ENCODE results near the gene MRLN. TPM values are rescaled to one million over a fixed set of nuclear protein-coding genes. Genes with fewer than 3 reads are reported as not detected.

The MRLN gene
- total and polyA plus RNA-seq, 10 donors, result not detected

- Histone ChIP-seq H3K4me1 (peaks cover 0 to 5% (median 0%) of the 10 kb centered on the region in 6 donors), H3K4me3 (no peak overlapping the region), H3K9me3 (no peaks in the 10 kb centered on the region), H3K27ac (peak overlapping the region in 4 of 8 donors; percentile 2 to 31 (median 16)), H3K27me3 (replicated peaks in 1 of 7) (no peaks in the 10 kb centered on the region), H3K36me3 (no peaks in the 10 kb centered on the region)
- WGBS, 5 donors, result 74 to 83% (median 76%) methylated on average over 2 of the region's 2 CpGs
- intact Hi-C loops (cut with DNase I; ENCODE audit: low total_unique reads), result no loop called here
- no peak for DNase-seq
- no peak for TF ChIP-seq CTCF (IDR thresholded peaks at IDR 0.05 in 8 of 11, conservative IDR thresholded peaks at IDR 0.05 in 3 of 11)
- no peak for TF ChIP-seq POLR2A (IDR thresholded peaks at IDR 0.05)
- no peak for TF ChIP-seq POLR2AphosphoS5 (IDR thresholded peaks at IDR 0.05)
Observed at GRCh38 chr10:59692113-59692512, 61.1 kb downstream of the MRLN start.

DNA sequence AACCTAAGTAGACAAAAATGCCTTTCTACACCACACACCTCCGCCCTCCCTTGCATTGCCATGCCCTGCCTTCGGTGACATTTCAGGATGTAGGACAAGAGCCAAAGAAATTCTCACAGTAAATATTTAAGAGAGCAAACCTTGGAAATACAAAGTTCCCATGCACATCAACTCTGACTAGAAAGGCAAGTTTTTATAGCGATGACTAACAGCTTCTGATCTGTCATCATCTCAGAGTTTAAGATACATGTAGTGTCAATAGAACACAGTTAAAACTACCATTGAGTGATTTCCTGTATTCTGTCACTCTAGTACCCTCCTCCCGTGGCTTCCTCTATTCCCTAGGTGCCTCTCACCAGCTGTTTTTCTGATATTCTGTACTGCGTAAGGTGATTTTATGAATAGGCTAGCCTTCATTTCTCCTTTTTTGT lies 64.3 kb downstream of the MRLN start:
- WGBS, 5 donors, result 49 to 66% (median 58%) methylated on average over 5 of the region's 5 CpGs
- no peaks in the 10 kb centered on the region for H3K9me3 ChIP-seq
- intact Hi-C loops (cut with DNase I; ENCODE audit: low total_unique reads), result no loop called here
- H3K27me3 ChIP-seq (replicated peaks in 1 of 7), result no peaks in the 10 kb centered on the region
- H3K4me1 ChIP-seq, result peaks cover 0 to 5% (median 0%) of the 10 kb centered on the region in 6 donors
- no peak for DNase-seq
- no peaks in the 10 kb centered on the region for H3K36me3 ChIP-seq
- H3K27ac ChIP-seq, result peak overlapping the region in 1 of 8 donors; percentile 41
- TF ChIP-seq POLR2A (IDR thresholded peaks at IDR 0.05) (no peak), POLR2AphosphoS5 (IDR thresholded peaks at IDR 0.05) (no peak), CTCF (IDR thresholded peaks at IDR 0.05 in 8 of 11, conservative IDR thresholded peaks at IDR 0.05 in 3 of 11) (no peak)
- H3K4me3 ChIP-seq, result no peak overlapping the region

- 86 to 100% (median 95%) methylated on average over 1 of the region's 1 CpG for WGBS, 5 donors
- no peaks in the 10 kb centered on the region for H3K9me3 ChIP-seq
- intact Hi-C loops (cut with DNase I; ENCODE audit: low total_unique reads), result no loop called here
- peaks cover 0 to 6% (median 2%) of the 10 kb centered on the region in 6 donors for H3K4me1 ChIP-seq
- no peak for DNase-seq
- H3K4me3 ChIP-seq, result no peak overlapping the region
- no peak overlapping the region for H3K27ac ChIP-seq
- H3K36me3 ChIP-seq, result no peaks in the 10 kb centered on the region
- H3K27me3 ChIP-seq (replicated peaks in 1 of 7), result no peaks in the 10 kb centered on the region
- TF ChIP-seq CTCF (IDR thresholded peaks at IDR 0.05 in 8 of 11, conservative IDR thresholded peaks at IDR 0.05 in 3 of 11) (no peak), POLR2AphosphoS5 (IDR thresholded peaks at IDR 0.05) (no peak), POLR2A (IDR thresholded peaks at IDR 0.05) (no peak)
Observed at GRCh38 chr10:59687657-59688056, 65.6 kb downstream of the MRLN start.

Other genes with a start within 250 kb of the MRLN start
- gene SLC16A9, start 43.6 kb downstream of the MRLN start, total RNA-seq, result 10 to 100 TPM; 15.7 to 58.9 (median 32.3) TPM
- gene SLC16A9, start 43.6 kb downstream of the MRLN start, polyA plus RNA-seq, result 10 to 100 TPM in 1 of 3 donors, 1 to 10 TPM in 2; 2.1 to 13.5 (median 4.3) TPM
- gene CCDC6, start 153.1 kb upstream of the MRLN start, total RNA-seq, result 10 to 100 TPM; 29.3 to 55.1 (median 41.3) TPM
- 10 to 100 TPM in 2 of 3 donors, 1 to 10 TPM in 1; 8.7 to 13.9 (median 13.7) TPM for gene CCDC6, start 153.1 kb upstream of the MRLN start, polyA plus RNA-seq